Transverse colon (tissue), 3 donors: ENCODE results near the gene ULK4.

ENCODE experiments used
- CTCF ChIP-seq, 5 experiments: fragments of 200-600 bp in 3 of 5; fragments of 450-650 bp in 2 of 5; sonication (generic) in 3 of 5; IDR thresholded peaks; 1 replicate in 2 of 5; 2 replicates in 3 of 5; pipeline ENCODE4 v1.5.1; 2016 to 2017; ENCODE audit warnings: antibody characterized with exemption in 5 of 5, inconsistent platforms in 3 of 5, mild to moderate bottlenecking in 2 of 5, moderate library complexity in 1 of 5
- POLR2A ChIP-seq: fragments of 450-650 bp; IDR thresholded peaks from one replicate; pipeline ENCODE4 v1.6.1; 2016; ENCODE audit warnings: antibody characterized with exemption, mild to moderate bottlenecking, moderate library complexity

- no peak for TF ChIP-seq POLR2A
- TF ChIP-seq CTCF (IDR thresholded peaks at IDR 0.05) = no peak
These were observed 279.5 kb downstream of the ULK4 start for GRCh38 chr3:41682382-41682781.
